MV-4-11 (cell line): Measurements from ENCODE around the gene KRTAP9-4.
"Not testable (repeated sequence)": the region's sequence is repeated elsewhere in the genome, so short reads cannot be mapped to it uniquely, and the experiment has no call there.

Source experiments
- DNase-seq: peaks from one replicate; lab custom pipeline; 2025; lab: John Stamatoyannopoulos, UW

Gene KRTAP9-4, protein sequence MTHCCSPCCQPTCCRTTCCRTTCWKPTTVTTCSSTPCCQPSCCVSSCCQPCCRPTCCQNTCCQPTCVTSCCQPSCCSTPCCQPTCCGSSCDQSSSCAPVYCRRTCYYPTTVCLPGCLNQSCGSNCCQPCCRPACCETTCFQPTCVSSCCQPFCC

DNA sequence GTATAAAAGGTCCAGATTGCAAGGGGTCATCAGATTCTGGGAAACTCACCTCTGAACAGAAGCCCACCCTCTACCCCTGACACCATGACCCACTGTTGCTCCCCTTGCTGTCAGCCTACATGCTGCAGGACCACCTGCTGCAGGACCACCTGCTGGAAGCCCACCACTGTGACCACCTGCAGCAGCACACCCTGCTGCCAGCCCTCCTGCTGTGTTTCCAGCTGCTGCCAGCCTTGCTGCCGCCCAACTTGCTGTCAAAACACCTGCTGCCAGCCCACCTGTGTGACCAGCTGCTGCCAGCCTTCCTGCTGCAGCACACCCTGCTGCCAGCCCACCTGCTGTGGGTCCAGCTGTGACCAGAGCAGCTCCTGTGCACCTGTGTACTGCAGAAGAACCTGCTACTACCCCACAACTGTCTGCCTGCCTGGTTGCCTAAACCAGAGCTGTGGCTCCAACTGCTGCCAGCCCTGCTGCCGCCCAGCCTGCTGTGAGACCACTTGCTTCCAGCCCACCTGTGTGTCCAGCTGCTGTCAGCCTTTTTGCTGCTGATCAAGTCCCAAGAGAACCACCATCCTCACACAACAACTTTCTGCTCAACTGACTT is at the start of gene KRTAP9-4:
Gene KRTAP9-4, plus strand, starts transcription at position 51 of the 604 bp plus-strand sequence. Its CDS starts 34 bp downstream, at position 85.
- not testable (repeated sequence) for DNase-seq

DNA sequence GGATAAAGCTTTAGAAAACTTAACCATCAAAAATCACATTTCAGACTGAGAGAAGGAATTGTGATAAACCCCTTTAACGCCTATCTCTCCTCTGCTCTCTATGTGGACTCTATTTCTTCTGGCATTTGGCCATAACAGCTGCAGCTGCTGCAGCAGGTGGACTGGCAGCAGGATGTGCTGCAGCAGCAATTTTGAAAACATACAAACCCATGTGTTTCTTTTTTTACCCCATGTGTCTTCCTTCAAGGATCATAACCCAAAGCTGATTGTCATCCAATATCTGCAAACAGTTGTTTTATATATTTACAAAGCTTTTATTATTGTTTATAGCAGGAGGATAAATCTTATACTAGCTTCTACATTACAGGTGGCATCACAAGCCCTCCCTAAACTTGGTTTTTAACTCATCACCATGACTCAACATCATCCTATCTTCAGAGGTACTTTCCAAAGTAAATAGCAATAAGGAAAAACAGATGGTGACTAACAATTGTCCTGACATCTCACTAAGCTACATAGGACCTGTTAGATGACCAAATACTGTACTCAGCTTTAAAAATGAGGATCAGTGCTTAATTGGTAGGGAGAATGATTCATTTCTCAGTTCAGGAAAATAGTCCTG is 37.5 kb upstream of the KRTAP9-4 start:
- no peak for DNase-seq

DNA sequence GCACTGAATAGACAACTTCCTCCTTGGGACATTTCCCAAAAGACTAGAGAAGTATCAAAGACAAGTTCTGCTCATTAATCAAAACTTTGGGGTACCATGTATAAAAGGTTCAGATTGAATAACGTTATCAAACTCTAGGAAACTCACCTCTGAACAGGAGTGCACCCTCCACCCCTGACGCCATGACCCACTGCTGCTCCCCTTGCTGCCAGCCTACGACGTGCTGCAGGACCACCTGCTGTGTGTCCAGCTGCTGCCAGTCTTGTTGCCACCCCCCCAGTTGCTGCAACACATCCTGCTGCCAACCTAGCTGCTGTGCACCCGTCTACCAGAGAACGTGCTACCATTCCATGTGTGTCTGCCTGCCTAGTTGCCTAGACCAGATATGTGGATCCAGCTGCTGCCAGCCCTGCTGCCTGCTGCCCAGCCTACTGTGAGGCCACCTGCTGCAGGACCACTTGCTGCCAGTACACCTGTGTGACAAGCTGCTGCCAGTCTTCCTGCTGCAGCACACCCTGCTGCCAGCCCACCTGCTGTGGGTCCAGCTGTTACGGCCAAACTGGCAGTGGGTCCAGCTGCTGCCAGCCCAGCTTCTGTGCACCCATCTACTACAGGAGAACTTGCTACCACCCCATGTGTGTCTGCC is 36.8 kb upstream of the KRTAP9-4 start:
- DNase-seq: no peak

DNA sequence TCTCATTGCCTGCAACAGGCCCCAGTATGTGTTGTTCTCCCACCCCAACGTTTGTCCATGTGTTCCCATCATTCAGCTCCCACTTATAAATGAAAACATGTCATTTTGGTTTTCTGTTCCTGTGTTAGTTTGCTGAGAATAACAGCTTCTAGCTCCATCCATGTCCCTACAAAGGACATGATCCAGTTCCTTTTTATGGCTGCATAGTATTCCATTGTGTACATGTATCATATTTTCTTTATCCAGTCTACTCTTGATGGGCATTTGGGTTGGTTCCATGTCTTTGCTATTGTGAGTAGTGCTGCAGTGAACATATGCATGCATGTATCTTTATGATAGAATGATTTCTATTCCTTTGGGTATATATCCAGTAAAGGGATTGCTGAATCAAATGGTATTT is 33.8 kb upstream of the KRTAP9-4 start:
- DNase-seq: no peak

DNA sequence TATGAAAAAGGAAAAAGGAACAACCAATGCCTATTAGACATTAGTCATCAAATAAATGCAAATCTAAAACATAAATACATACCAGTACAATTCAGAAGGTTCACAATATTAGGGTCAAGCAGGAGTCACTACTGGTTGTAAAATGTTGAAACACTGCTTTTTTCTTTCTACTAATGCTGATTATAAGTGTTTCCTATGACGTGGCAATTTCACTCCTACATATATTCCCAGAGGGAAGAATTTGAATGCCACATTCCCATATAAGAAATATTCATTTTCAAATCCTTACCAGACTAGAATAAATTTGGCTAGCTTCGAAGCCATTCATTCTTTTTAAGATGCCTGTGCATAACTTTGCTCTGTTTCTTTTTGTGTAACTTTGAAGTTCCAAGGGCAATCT is 25.7 kb upstream of the KRTAP9-4 start:
- no peak for DNase-seq

DNA sequence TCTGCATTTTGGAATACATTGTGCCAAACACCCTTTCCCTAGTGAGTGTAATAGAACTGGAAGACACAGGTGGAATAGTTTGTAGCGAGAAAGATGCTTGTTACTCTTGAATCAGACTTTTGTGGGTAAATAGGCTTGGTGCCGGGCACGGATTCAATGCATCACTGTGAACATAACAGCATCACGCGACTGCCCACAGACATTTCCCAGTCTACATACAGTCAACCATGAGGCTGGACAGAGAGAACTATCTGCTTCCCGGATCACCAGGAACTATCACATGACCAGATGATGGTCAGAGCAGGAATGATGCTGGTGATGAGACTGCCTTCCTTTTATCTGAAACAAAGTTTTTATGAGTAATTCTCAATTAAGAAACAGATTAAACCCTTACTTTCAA is 23.4 kb upstream of the KRTAP9-4 start:
- DNase-seq: no peak

DNA sequence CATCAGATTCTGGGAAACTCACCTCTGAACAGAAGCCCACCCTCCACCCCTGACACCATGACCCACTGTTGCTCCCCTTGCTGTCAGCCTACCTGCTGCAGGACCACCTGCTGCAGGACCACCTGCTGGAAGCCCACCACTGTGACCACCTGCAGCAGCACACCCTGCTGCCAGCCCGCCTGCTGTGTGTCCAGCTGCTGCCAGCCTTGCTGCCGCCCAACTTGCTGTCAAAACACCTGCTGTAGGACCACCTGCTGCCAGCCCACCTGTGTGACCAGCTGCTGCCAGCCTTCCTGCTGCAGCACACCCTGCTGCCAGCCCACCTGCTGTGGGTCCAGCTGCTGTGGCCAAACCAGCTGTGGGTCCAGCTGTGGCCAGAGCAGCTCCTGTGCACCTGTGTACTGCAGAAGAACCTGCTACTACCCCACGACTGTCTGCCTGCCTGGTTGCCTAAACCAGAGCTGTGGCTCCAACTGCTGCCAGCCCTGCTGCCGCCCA is 22.8 kb upstream of the KRTAP9-4 start, which contains the start of gene KRTAP9-2:
Gene KRTAP9-2, plus strand, starts transcription at position 51 of the 498 bp plus-strand sequence. Its CDS starts 7 bp downstream, at position 58.
- not testable (repeated sequence) for DNase-seq

DNA sequence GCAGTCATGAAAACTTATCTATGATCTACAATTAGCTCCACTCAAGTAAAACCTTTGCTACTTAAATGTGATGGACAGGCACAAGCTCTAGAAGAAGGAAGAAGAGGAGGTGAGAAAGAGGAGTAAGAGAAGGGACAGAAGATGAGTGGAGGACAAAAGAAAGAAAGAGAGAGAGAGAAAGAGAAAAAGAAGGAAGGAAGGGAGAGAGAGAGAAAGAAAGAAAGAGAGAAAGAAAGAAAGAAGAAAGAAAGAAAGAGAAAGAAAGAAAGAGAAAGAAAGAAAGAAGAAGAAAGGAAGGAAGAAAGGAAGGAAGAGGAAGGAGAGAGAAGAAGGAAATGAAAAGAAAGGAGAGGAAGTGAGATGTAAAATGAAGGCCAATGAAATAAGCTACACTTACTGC is 19.4 kb upstream of the KRTAP9-4 start:
- no peak for DNase-seq

DNA sequence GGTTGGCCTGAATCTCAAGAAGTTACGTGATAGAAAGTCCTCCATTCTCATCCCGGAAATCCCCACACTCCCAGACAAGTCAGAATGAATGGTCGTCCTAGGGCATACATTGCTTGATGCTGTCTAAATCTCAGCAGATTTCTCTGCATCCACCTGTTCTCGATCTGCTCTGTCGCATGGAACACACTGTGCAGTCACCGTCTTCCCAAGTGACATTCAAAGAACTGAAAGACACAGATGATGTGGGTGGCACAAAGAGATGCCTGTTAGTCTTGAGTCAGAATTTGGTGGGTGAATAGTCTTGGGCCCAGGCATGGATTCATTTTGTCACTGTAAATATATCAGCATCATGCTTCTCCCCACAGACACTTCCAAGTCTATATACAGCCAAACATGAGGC is 17.8 kb upstream of the KRTAP9-4 start:
- DNase-seq: no peak

DNA sequence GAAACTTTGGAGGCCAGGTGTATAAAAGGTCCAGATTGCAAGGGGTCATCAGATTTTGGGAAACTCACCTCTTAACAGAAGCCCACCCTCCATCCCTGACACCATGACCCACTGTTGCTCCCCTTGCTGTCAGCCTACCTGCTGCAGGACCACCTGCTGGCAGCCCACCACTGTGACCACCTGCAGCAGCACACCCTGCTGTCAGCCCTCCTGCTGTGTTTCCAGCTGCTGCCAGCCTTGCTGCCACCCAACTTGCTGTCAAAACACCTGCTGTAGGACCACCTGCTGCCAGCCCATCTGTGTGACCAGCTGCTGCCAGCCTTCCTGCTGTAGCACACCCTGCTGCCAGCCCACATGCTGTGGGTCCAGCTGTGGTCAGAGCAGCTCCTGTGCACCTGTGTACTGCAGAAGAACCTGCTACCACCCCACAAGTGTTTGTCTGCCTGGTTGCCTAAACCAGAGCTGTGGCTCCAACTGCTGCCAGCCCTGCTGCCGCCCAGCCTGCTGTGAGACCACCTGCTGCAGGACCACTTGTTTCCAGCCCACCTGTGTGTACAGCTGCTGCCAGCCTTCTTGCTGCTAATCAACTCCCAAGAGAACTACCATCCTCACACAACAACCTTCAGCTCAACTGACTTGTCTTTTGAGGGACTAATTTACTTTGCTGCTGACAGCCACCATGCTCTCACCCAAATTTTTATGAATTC is 16.9 kb upstream of the KRTAP9-4 start, which contains the start of gene KRTAP9-3:
Gene KRTAP9-3, plus strand, starts transcription at position 51 of the 707 bp plus-strand sequence. Its CDS starts 53 bp downstream, at position 104.
- DNase-seq: not testable (repeated sequence)

DNA sequence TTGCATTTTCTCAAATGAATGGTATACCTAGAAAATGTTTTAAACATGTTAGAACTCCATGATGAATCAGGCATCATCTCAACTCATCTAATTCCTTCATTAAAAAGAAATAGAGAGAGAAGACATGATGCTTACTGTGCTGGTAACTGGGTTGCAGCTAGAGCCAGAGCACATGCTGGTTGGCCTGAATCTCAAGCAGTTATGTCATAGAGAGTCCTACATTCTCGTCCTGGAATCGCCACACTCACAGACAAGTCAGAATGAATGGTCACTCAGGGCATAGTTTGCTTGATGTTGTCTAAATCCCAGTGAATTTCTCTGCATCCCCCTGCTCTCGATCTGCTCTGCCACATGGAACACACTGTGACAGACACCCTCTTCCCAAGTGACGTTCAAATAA is 12.4 kb upstream of the KRTAP9-4 start:
- not testable (repeated sequence) for DNase-seq

DNA sequence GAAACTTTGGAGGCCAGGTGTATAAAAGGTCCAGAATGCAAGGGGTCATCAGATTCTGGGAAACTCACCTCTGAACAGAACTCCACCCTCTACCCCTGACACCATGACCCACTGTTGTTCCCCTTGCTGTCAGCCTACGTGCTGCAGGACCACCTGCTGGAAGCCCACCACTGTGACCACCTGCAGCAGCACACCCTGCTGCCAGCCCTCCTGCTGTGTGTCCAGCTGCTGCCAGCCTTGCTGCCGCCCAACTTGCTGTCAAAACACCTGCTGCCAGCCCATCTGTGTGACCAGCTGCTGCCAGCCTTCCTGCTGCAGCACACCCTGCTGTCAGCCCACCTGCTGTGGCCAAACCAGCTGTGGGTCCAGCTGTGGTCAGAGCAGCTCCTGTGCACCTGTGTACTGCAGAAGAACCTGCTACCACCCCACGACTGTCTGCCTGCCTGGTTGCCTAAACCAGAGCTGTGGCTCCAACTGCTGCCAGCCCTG is 11.5 kb upstream of the KRTAP9-4 start, which contains the start of gene KRTAP9-8:
Gene KRTAP9-8, plus strand, starts transcription at position 51 of the 489 bp plus-strand sequence. Its CDS starts 53 bp downstream, at position 104.
- DNase-seq: not testable (repeated sequence)

DNA sequence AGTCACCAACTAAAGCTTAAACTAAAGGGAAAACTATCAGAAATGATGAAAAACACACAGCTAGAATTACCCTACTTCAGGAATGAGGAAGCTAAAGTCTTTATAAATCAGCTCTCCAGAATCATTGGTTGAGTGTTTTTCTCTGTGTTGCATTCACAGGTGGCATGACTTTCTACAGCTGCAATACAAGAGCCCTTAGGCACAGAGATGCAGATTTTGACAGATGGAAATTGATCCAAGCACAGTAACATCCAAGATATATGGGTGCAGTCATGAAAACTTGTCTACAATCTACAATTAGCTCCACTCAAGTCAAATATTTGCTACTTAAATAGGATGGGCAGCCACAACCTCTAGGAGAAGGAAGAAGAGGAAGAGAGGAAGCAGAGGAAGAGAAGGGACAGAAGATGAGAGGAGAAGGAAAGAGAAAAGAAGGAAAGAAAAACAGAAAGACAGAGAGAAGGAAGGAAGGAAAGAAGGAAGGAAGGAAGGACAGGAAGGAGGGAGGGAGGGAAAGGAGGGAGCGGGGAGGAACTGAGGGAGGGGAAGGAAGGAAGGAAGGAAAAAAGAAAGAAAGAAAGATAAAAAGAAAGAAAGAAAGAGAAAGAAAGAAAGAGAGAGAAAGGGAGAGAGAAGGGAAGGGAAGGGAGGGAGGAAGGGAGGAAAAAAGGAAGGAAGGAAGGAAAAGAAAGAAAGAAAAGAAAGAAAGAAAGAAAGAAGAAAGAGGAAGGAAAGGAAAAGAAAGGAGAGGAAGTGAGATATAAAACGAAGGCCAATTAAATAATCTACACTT is 2.3 kb upstream of the KRTAP9-4 start:
- not testable (repeated sequence) for DNase-seq

DNA sequence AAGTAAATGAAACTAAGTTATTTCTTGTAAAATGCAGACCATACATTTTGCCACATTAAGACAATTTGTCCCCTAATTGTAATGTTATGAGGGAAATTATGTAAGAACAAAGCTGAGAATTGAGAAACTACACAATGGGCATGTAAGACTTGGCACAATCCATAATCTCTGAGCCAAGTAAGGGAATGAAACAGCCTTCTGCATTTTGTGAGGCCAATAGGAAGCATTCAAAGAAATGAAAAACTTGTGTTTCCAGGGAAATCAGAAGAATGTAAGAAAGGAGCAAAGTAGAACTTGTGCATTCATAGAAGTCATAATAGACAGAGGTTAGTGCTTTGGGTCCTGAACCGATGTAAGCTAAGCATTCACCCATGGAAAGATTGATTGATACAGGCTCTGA is 1.8 kb downstream of the KRTAP9-4 start:
- no peak for DNase-seq

DNA sequence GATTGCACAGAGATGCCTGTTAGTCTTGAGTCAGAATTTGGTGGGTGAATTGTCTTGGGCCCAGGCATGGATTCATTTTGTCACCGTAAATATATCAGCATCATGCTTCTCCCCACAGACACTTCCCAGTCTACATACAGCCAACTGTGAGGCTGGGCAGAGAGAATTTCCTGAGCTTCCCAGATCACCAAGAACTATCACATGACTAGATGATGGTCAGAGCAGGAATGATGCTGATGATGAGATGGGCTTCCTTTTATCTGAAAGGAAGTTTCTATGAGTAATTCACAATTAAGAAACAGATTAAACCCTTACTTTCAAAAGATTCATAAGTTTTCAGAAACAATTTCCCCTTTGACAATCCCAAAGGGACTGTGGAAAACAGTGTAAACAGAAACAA is 5.4 kb downstream of the KRTAP9-4 start:
- no peak for DNase-seq

DNA sequence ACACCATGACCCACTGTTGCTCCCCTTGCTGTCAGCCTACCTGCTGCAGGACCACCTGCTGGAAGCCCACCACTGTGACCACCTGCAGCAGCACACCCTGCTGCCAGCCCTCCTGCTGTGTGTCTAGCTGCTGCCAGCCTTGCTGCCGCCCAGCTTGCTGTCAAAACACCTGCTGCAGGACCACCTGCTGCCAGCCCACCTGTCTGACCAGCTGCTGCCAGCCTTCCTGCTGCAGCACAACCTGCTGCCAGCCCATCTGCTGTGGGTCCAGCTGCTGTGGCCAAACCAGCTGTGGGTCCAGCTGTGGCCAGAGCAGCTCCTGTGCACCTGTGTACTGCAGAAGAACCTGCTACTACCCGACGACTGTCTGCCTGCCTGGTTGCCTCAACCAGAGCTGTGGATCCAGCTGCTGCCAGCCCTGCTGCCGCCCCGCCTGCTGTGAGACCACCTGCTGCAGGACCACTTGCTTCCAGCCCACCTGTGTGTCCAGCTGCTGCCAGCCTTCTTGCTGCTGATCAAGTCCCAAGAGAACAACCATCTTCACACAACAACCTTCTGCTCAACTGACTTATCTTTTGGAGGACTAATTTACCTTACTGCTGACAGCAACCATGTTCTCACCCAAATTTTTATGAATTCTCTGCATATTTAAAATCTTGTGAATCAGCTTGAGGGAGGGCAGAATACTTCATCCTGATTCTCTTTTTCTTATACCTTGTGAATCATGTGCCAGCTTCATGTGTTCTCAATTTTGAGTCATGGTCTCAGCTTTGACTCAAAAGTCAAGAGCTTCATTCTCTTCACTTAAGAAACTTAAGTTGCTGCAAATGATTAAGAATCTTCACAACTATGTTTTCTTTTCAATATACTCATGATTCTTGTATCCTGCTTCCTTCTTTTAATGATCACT is 6.1 kb downstream of the KRTAP9-4 start, which contains the start of gene KRTAP9-9:
Gene KRTAP9-9, plus strand, starts transcription at position 4 of the 910 bp plus-strand sequence.
- DNase-seq: not testable (repeated sequence)

DNA sequence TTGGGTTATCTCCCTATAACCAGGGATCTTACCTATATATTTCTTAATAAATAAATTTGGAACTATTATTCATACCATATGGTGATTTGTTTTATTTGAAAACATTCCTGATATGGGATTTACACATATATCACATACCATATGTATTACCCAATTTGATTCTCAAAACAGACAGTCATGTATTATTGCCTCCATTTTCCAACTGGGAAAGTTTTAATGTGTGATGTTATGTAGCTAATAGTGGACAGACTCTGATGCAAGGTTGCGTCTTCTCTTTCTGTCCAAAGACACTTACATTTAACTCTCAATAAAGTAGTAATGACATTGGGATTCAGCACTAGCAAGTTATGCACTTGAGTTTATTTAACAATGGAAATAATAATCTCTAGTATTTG is 6.8 kb downstream of the KRTAP9-4 start:
- DNase-seq: no peak

DNA sequence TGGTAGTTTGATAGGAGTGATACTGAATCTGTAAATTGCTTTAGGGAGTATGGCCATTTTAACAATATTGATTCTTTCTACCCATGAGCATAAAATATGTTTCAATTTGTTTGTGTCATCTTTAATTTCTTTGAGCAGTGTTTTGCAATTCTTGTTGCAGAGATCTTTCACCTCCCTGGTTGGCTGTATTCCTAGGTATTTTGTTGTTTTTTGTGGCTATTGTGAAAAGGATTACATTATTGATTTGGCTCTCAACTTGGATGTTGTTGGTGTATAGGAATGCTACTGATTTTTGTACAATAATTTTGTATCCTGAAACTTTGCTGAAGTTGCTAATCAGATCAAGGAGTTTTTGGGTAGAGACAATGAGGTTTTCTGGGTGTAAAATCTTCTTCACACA is 8.9 kb downstream of the KRTAP9-4 start:
- no peak for DNase-seq

DNA sequence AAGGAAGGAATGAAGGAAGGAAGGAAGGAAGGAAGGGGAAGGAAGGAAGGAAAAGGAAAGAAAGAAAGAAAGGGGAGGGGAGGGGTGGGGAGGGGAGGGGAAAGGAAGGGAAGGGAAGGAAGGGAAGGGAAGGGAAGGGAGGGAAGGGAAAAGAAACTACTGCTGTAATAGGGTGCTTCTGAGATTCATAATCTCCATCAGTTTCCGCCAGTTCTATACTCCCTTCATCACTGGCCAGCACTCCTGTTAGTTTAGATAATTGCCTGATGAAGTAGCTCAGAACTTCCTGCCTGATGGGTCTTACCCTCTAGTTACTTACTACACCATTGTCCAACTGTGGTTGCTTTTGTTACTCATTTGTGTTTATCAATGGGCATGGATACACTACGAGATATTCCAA is 13.7 kb downstream of the KRTAP9-4 start:
- DNase-seq: no peak

DNA sequence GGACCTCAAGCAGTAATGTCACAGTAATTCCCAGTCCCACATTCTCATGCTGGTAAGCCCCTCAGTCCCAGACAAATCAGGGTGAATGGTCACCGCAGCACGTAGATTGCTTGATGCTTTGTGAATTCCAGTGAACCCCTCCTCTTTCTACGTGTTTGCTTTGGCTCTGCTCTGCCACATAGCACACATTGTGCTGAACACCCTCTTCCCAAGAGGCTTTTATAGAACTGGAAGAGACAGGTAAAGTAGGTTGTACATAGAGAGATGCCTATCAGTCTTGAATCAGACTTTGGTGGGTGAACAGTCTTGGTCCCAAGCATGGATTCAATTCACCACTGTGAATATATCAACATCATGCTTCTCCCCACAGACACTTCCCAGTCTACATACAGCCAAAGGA is 15.1 kb downstream of the KRTAP9-4 start:
- DNase-seq: no peak
